PC-9 (cell line): ENCODE measurements around the gene ANKZF1. TPM values are rescaled to one million over a fixed set of nuclear protein-coding genes. Genes with fewer than 3 reads are reported as not detected.

Experiments used
- BruUV-seq: library from RNA; stranded (reverse); fragments of 400-500 nt; replicated peaks from 2 replicates; lab custom pipeline; 2021; lab: Mats Ljungman, UMichigan
- CTCF ChIA-PET: fragments of 300-600 bp; sonication (Branson Sonifier 250); formaldehyde crosslinking; loops from one replicate; lab custom pipeline; 2022; ENCODE audit warnings: antibody characterized with exemption; lab: Charles Lee
- POLR2A ChIA-PET: fragments of 300-600 bp; sonication (Branson Sonifier 250); formaldehyde crosslinking; loops from one replicate; lab custom pipeline; 2022; ENCODE audit warnings: antibody characterized with exemption; ENCODE audit not compliant: unreplicated experiment; lab: Charles Lee
- DNase-seq, 2 experiments: peaks; one replicate each; pipeline versions ENCODE4 v3.0.0 to v3.0.0-alpha.2; 2015 to 2022; ENCODE audit warnings: mixed read lengths in 1 of 2
- H2AFZ ChIP-seq: fragments of 200-600 bp; sonication (generic); 2 replicates; pipeline ENCODE4 v1.8.1; 2017; ENCODE audit warnings: antibody characterized with exemption
- H3F3A ChIP-seq: fragments of 200-600 bp; sonication (generic); 2 replicates; pipeline ENCODE4 v1.8.1; 2017; ENCODE audit warnings: antibody characterized with exemption, mild to moderate bottlenecking, low read depth; ENCODE audit not compliant: insufficient read depth
- H3K27ac ChIP-seq: fragments of 200-600 bp; sonication (generic); 2 replicates; pipeline ENCODE4 v1.6.1; 2016; ENCODE audit warnings: mixed run types
- H3K27me3 ChIP-seq: fragments of 200-600 bp; sonication (generic); 2 replicates; pipeline ENCODE4 v1.6.1; 2016; ENCODE audit warnings: low read depth, mixed run types; ENCODE audit not compliant: insufficient read depth
- H3K36me3 ChIP-seq: fragments of 200-600 bp; sonication (generic); 2 replicates; pipeline ENCODE4 v1.6.1; 2016; ENCODE audit warnings: low read depth, mixed run types
- H3K4me1 ChIP-seq: fragments of 200-600 bp; sonication (generic); replicated peaks from 2 replicates; pipeline ENCODE4 v1.6.1; 2016; ENCODE audit warnings: mixed run types; ENCODE audit not compliant: insufficient read depth
- H3K4me2 ChIP-seq: fragments of 200-600 bp; sonication (generic); 2 replicates; pipeline ENCODE4 v1.6.1; 2017; ENCODE audit warnings: mixed run types
- H3K4me3 ChIP-seq: fragments of 200-600 bp; sonication (generic); 2 replicates; pipeline ENCODE4 v1.6.1; 2016; ENCODE audit warnings: mixed run types
- H3K79me2 ChIP-seq: fragments of 200-600 bp; sonication (generic); 2 replicates; pipeline ENCODE4 v1.6.1; 2017; ENCODE audit warnings: low read depth, mixed run types
- H3K9me2 ChIP-seq: fragments of 200-600 bp; sonication (generic); 2 replicates; pipeline ENCODE4 v1.8.1; 2017; ENCODE audit warnings: mild to moderate bottlenecking; ENCODE audit not compliant: insufficient read depth
- H3K9me3 ChIP-seq: fragments of 200-600 bp; sonication (generic); 2 replicates; pipeline ENCODE4 v1.8.1; 2016; ENCODE audit warnings: low read depth; ENCODE audit not compliant: insufficient read depth
- H4K20me1 ChIP-seq: fragments of 200-600 bp; sonication (generic); 2 replicates; pipeline ENCODE4 v1.8.1; 2017; ENCODE audit not compliant: insufficient read depth
- CTCF ChIP-seq: fragments of 200-600 bp; sonication (generic); conservative IDR thresholded peaks from 2 replicates; pipeline ENCODE4 v1.6.1; 2017; ENCODE audit warnings: mixed run types, antibody characterized with exemption, mild to moderate bottlenecking, moderate library complexity
- EZH2 ChIP-seq: fragments of 200-600 bp; sonication (generic); IDR thresholded peaks from 2 replicates; pipeline ENCODE4 v1.8.0; 2017; ENCODE audit warnings: antibody characterized with exemption, low read depth
- intact Hi-C: fragments of 100-400 bp; cut with micrococcal nuclease; formaldehyde crosslinking; loops from one replicate; pipeline ENCODE4 v1.10.0; 2022; ENCODE audit not compliant: unreplicated experiment
- total RNA-seq: library from RNA; stranded (reverse); gene quantifications from 2 replicates; pipeline ENCODE4 v1.2.3, GENCODE V29; 2021

Gene ANKZF1
- total RNA-seq, 1 experiment from 2014 or later: 62.2 TPM

DNA sequence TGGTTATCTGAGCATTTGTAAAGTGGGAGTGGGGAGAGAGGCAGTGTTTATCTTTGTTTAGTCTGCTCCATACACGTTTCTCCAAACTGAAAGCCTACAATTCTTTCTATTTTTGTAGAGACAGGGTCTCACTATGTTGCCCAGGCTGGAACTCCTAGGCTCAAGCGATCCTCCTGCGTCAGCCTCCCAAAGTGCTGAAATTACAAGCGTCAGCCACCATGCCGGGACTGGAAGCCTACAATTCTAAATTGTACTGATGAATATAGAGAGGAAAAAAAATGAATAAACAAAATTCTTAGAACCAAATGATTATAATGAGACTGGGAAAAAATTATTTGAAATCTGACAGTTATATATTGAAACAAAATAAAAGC lies 24.5 kb upstream of the ANKZF1 start:
- intact Hi-C loops: no loop called here
- Histone ChIP-seq H3F3A (peaks cover 14% of the 10 kb centered on the region; the same call in 1 of the 2 replicates), H3K79me2 (no peaks in the 10 kb centered on the region), H3K9me3 (no peaks in the 10 kb centered on the region), H3K27me3 (no peaks in the 10 kb centered on the region), H3K9me2 (no peaks in the 10 kb centered on the region), H3K4me1 (peaks cover 18% of the 10 kb centered on the region), H3K27ac (no peak overlapping the region), H3K4me2 (no peak overlapping the region), H3K4me3 (no peak overlapping the region), H2AFZ (no peak overlapping the region), H4K20me1 (no peaks in the 10 kb centered on the region), H3K36me3 (no peaks in the 10 kb centered on the region)
- no peak for DNase-seq
- ChIA-PET CTCF (interaction anchor here (0.7 kb wide), 1 partner anchor 31 kb away, joined by 3 read pairs; no protein-coding TSS in a partner anchor), POLR2A (no interaction called here)
- BruUV-seq: no TSS peak
- TF ChIP-seq CTCF (no peak), EZH2 (no peak)

- no peak for TF ChIP-seq CTCF
- TF ChIP-seq EZH2: no peak
- no peaks in the 10 kb centered on the region for H4K20me1 ChIP-seq
- peak overlapping the region; percentile 40 for H3K27ac ChIP-seq
- H2AFZ ChIP-seq: peak overlapping the region; percentile 80
- peaks cover 14% of the 10 kb centered on the region; the same call in 1 of the 2 replicates for H3F3A ChIP-seq
- H3K4me1 ChIP-seq: peaks cover 18% of the 10 kb centered on the region
- no peak for DNase-seq
- no peaks in the 10 kb centered on the region for H3K79me2 ChIP-seq
- H3K4me2 ChIP-seq: peak overlapping the region; percentile 100
- no peaks in the 10 kb centered on the region for H3K9me2 ChIP-seq
- TSS peak; percentile 66 for BruUV-seq
- intact Hi-C loops: loop anchor here (1.0 to 2.0 kb wide), 3 partner anchors 29 to 73 kb away; partner anchors contain the start of genes CNPPD1, DNAJB2 and NHEJ1
- no peaks in the 10 kb centered on the region for H3K27me3 ChIP-seq
- POLR2A ChIA-PET: interaction anchor here (0.6 to 0.7 kb wide), 5 partner anchors 13 to 437 kb away, joined by 3 to 14 read pairs (median 5); partner anchors contain the start of gene CNPPD1
- no peaks in the 10 kb centered on the region for H3K9me3 ChIP-seq
- CTCF ChIA-PET: no interaction called here
- no peaks in the 10 kb centered on the region for H3K36me3 ChIP-seq
- H3K4me3 ChIP-seq: peak overlapping the region; percentile 78
Observed at GRCh38 chr2:219205981-219206327, 23.7 kb upstream of the ANKZF1 start.

GRCh38 chr2:219206328-219207133 lies 23.1 kb upstream of the ANKZF1 start, which contains the start of gene ZFAND2B:
TSS of gene ZFAND2B (plus strand) at chr2:219206782. CDS start at chr2:219206988, 206 bp downstream.
- Histone ChIP-seq H4K20me1 (no peaks in the 10 kb centered on the region), H3F3A (peaks cover 14% of the 10 kb centered on the region; the same call in 1 of the 2 replicates), H3K4me3 (peak within 1 kb of the TSS; percentile 78), H3K79me2 (no peaks in the 10 kb centered on the region), H2AFZ (peak within 1 kb of the TSS; percentile 80), H3K4me2 (peak within 1 kb of the TSS; percentile 100), H3K27ac (peak within 1 kb of the TSS; percentile 40), H3K4me1 (peaks cover 18% of the 10 kb centered on the region), H3K9me2 (no peaks in the 10 kb centered on the region), H3K27me3 (no peaks in the 10 kb centered on the region), H3K9me3 (no peaks in the 10 kb centered on the region), H3K36me3 (no peaks in the 10 kb centered on the region)
- intact Hi-C loops: loop anchor here (1.0 to 2.0 kb wide), 3 partner anchors 30 to 72 kb away; partner anchors contain the start of genes CNPPD1, DNAJB2 and NHEJ1
- ChIA-PET CTCF (interaction anchor here (0.6 to 0.7 kb wide), 2 partner anchors 10 to 131 kb away, joined by 3 to 9 read pairs; no protein-coding TSS in a partner anchor), POLR2A (interaction anchor here (0.5 to 0.8 kb wide), 8 partner anchors 11 to 437 kb away, joined by 3 to 14 read pairs (median 4); partner anchors contain the start of genes ATG9A and CNPPD1)
- DNase-seq: peak; percentile 76 to 96
- TF ChIP-seq CTCF (no peak), EZH2 (no peak)
- no TSS peak for BruUV-seq
